Heart left ventricle (tissue), 13 donors: ENCODE data around the gene STIM2.
"Not testable (repeated sequence)": the region's sequence is repeated elsewhere in the genome, so short reads cannot be mapped to it uniquely, and the experiment has no call there.

ENCODE experiments used
- CTCF ChIP-seq, 12 donors: fragments of 200-600 bp; sonication (generic) in 4 of 12; IDR thresholded peaks; one replicate each; pipeline versions ENCODE4 v1.5.0 to v1.8.0; 2018 to 2022; ENCODE audit warnings: antibody characterized with exemption in 12 of 12, mild to moderate bottlenecking in 5 of 12
- POLR2A ChIP-seq, 2 donors: fragments of 450-650 bp; IDR thresholded peaks; one replicate each; pipeline ENCODE4 v1.6.1; 2017; ENCODE audit warnings: antibody characterized with exemption in 2 of 2, mild to moderate bottlenecking in 2 of 2, moderate library complexity in 2 of 2
- donor health status: ischemic (EF 13 %, LVEDD 7.1; RV severe dilation, severe dysfunction).
- donor health status: DM: no; HTN: yes; CAD: no.
- donor health status: DM: no; HTN: no; CAD: no.
- donor health status: ischemic (EF 25% LVEDD 6.9; RV normal size, moderate dysfunction).
- donor health status: ischemic (EF 25% LVEDD 5.7; RV mildly dilated, moderate dysfunction).
- donor health status: ischemic (EF 35%, LVEDD 5.7; RV mildly dilated, moderate dysfunction).
- donor health status: nonischemic (EF 11% LVEDD 7.7; RV severe dilation, severe dysfunction).
- donor health status: DM: yes; HTN: yes; CAD: no.
- donor health status: PGD.
- donor health status: ischemic (EF 29% LVEDD 5.4; RV normal size, mild dysfunction).
- donor health status: nonischemic (EF 23%, LVEDD 6.1; RV moderate dilation, normal function).

- TF ChIP-seq CTCF, POLR2A (IDR thresholded peaks at IDR 0.05): not testable (repeated sequence)
Measured at GRCh38 chr4:26975464-26976181, 115.0 kb downstream of the STIM2 start.
